Memory B cell (primary cell): Measurements from ENCODE around the gene MUC13.
"Not testable (repeated sequence)": the region's sequence is repeated elsewhere in the genome, so short reads cannot be mapped to it uniquely, and the experiment has no call there.

ENCODE experiments used
- ATAC-seq: fragments of 150-1000 bp; cut with Tn5 transposase; 2 replicates; pipeline ENCODE4 v1.10.0; 2021; ENCODE audit warnings: low read depth, mild to moderate bottlenecking, moderate library complexity
- DNase-seq, 2 donors: peaks; one replicate each; pipeline ENCODE4 v3.0.0; 2022; ENCODE audit warnings: low spot score in 2 of 2
- H3K27ac Mint-ChIP-seq: one replicate; pipeline ENCODE4 v1.8.0; 2022; ENCODE audit warnings: mild to moderate bottlenecking, moderate library complexity, mixed read lengths
- H3K27me3 Mint-ChIP-seq: one replicate; pipeline ENCODE4 v1.8.0; 2022; ENCODE audit warnings: mixed read lengths
- H3K36me3 Mint-ChIP-seq: one replicate; pipeline ENCODE4 v1.8.0; 2022; ENCODE audit warnings: mild to moderate bottlenecking, mixed read lengths
- H3K4me1 Mint-ChIP-seq: one replicate; pipeline ENCODE4 v1.8.0; 2022; ENCODE audit warnings: mixed read lengths
- H3K4me3 Mint-ChIP-seq: one replicate; pipeline ENCODE4 v1.8.0; 2022; ENCODE audit warnings: mild to moderate bottlenecking, moderate library complexity, mixed read lengths
- H3K9me3 Mint-ChIP-seq: one replicate; pipeline ENCODE4 v1.8.0; 2022; ENCODE audit warnings: mixed read lengths

Gene MUC13

GRCh38 chr3:124963755-124964154, 29.2 kb upstream of the MUC13 start:
- no peak overlapping the region for H3K4me3 Mint-ChIP-seq
- no peak for ATAC-seq
- H3K36me3 Mint-ChIP-seq, result no peaks in the 10 kb centered on the region
- no peaks in the 10 kb centered on the region for H3K9me3 Mint-ChIP-seq
- no peaks in the 10 kb centered on the region for H3K27me3 Mint-ChIP-seq
- no peak for DNase-seq
- no peak overlapping the region for H3K27ac Mint-ChIP-seq
- no peaks in the 10 kb centered on the region for H3K4me1 Mint-ChIP-seq

DNA sequence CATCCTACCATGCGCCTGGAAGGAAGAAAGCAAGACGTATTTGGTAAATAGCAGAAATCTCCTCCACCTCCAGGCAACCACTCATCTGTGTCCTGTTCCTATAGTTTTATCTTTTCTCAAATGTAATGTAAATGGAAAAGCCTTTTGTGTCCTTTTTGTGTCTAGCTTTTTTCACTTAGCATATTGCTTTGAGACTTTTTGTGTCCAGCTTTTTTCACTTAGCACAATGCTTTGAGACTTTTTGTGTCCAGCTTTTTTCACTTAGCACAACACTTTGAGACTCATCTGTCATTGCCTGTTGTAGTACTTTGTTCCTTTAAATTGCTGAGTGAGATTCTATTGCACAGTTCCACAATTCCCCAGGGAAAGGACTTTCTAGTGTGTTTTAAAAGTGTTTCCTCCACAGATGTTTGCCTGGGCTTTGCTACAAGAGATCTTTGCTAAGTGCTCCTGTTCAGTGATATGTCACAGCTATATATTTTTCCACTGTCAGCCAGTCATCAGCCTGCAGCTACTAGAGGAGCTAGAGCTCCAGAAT, 27.9 kb upstream of the MUC13 start:
- Mint-ChIP-seq H3K4me3 (no peak overlapping the region), H3K27me3 (no peaks in the 10 kb centered on the region), H3K36me3 (no peaks in the 10 kb centered on the region), H3K4me1 (no peaks in the 10 kb centered on the region), H3K9me3 (no peaks in the 10 kb centered on the region), H3K27ac (no peak overlapping the region)
- DNase-seq (no peak), ATAC-seq (no peak)

DNA sequence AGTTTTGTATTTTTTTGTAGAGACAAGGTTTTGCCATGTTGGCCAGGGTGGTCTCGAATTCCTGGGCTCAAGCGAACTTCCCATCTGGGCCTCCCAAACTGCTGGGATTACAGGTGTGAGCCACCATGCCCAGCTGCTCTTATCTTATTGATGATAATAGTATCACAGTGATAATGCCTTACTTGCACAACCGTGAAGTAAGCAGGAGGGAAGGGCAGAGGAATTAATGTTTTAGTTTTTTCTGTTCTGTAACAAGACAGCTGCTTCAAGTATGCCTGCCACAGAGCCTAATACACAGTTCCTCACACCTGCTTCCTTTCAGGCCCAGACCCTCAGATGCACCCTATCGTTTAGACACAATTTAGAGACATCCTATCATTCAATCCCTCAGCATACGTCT, 26.1 kb upstream of the MUC13 start:
- Mint-ChIP-seq H3K4me3 (no peak overlapping the region), H3K36me3 (peaks cover 3% of the 10 kb centered on the region), H3K4me1 (no peaks in the 10 kb centered on the region), H3K27me3 (peaks cover 3% of the 10 kb centered on the region), H3K27ac (no peak overlapping the region), H3K9me3 (no peaks in the 10 kb centered on the region)
- ATAC-seq (no peak), DNase-seq (no peak)

DNA sequence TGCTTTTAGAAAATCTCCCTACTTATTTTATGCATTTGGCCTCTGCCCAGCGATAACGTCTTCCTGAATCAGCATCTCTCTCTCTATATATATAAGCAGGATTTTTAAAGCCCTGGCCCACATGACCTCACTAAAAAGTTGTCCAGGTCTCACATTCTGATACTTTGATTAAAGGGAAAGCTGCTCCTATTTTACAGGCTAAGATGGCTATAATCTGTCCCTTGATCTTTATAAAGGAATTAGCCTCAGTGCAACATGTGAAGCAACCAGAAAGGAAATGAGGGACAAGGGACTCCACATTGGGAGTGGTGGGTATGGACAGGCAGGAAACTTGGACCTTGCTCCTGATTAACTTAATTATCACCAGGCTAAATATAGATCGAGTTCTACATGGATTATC, 25.6 kb upstream of the MUC13 start:
- no peak for ATAC-seq
- H3K36me3 Mint-ChIP-seq, result peaks cover 3% of the 10 kb centered on the region
- H3K4me3 Mint-ChIP-seq, result no peak overlapping the region
- H3K27ac Mint-ChIP-seq, result no peak overlapping the region
- H3K9me3 Mint-ChIP-seq, result no peaks in the 10 kb centered on the region
- peaks cover 3% of the 10 kb centered on the region for H3K27me3 Mint-ChIP-seq
- no peaks in the 10 kb centered on the region for H3K4me1 Mint-ChIP-seq
- DNase-seq, result no peak

- not testable (repeated sequence) for DNase-seq, H3K4me3 Mint-ChIP-seq, H3K9me3 Mint-ChIP-seq, ATAC-seq, H3K27me3 Mint-ChIP-seq, H3K27ac Mint-ChIP-seq, H3K4me1 Mint-ChIP-seq, H3K36me3 Mint-ChIP-seq
Measured at GRCh38 chr3:124957951-124958350, 23.4 kb upstream of the MUC13 start.

DNA sequence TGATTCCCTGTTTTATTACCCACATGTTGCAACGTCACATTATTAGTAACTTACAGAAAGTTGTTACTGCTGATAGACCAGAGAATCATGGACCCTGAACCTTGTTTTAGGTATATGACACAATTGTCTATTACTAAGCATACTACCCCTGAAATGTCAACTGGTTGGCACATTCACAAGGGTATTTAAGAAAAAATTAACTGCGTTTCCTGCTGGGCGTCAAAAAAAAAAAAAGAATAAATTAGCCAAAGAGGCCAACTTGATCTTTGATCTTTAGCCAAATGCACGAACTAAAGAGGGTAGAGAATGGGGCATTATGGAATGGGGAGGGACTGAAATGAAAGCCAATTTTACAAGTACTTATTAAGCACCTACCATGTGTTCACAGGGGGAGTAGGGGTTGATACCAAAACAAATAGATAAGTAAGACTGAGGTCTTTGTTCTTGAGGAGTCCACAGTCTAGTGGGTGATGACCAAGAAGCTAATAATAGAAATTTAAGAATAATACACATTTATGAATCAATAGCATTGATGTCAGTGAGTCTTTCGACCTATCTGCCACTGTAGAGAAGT, 17.8 kb upstream of the MUC13 start:
- DNase-seq (no peak), ATAC-seq (no peak)
- H3K9me3 Mint-ChIP-seq, result no peaks in the 10 kb centered on the region
- no peak overlapping the region for H3K27ac Mint-ChIP-seq
- H3K27me3 Mint-ChIP-seq, result peaks cover 3% of the 10 kb centered on the region
- H3K4me1 Mint-ChIP-seq, result no peaks in the 10 kb centered on the region
- peaks cover 3% of the 10 kb centered on the region for H3K36me3 Mint-ChIP-seq
- no peak overlapping the region for H3K4me3 Mint-ChIP-seq

- Mint-ChIP-seq H3K4me1 (no peaks in the 10 kb centered on the region), H3K9me3 (no peaks in the 10 kb centered on the region), H3K4me3 (no peak overlapping the region), H3K27ac (no peak overlapping the region), H3K36me3 (no peaks in the 10 kb centered on the region), H3K27me3 (peaks cover 2% of the 10 kb centered on the region)
- no peak for ATAC-seq
- no peak for DNase-seq
Measured at GRCh38 chr3:124951511-124952281, 17.1 kb upstream of the MUC13 start.

DNA sequence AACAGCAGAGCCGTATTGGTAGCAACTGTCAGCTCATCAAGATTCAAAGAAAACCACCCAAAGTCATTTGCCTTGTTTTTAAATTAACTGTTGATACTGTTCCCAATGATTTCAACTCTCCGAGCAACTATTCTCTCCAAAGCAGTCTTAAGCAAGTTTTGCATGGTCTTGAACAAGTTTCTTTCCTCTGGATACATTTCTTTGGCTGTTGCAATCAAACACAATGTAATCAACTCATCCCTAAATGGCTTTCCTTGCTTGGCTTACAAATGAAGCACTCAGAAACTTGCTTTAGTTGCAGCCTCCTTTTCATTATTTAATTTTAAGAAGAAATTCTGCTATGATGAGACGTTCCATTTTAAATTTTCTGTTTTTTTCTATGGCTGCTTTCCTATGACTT, 15.5 kb upstream of the MUC13 start:
- ATAC-seq (no peak), DNase-seq (no peak)
- Mint-ChIP-seq H3K9me3 (no peaks in the 10 kb centered on the region), H3K27ac (no peak overlapping the region), H3K36me3 (no peaks in the 10 kb centered on the region), H3K4me3 (no peak overlapping the region), H3K4me1 (no peaks in the 10 kb centered on the region), H3K27me3 (peaks cover 2% of the 10 kb centered on the region)

GRCh38 chr3:124942613-124943012, 8.1 kb upstream of the MUC13 start:
- H3K4me1 Mint-ChIP-seq, result no peaks in the 10 kb centered on the region
- no peak overlapping the region for H3K4me3 Mint-ChIP-seq
- peaks cover 6% of the 10 kb centered on the region for H3K27me3 Mint-ChIP-seq
- peaks cover 3% of the 10 kb centered on the region for H3K36me3 Mint-ChIP-seq
- ATAC-seq (no peak), DNase-seq (no peak)
- no peak overlapping the region for H3K27ac Mint-ChIP-seq
- no peaks in the 10 kb centered on the region for H3K9me3 Mint-ChIP-seq

DNA sequence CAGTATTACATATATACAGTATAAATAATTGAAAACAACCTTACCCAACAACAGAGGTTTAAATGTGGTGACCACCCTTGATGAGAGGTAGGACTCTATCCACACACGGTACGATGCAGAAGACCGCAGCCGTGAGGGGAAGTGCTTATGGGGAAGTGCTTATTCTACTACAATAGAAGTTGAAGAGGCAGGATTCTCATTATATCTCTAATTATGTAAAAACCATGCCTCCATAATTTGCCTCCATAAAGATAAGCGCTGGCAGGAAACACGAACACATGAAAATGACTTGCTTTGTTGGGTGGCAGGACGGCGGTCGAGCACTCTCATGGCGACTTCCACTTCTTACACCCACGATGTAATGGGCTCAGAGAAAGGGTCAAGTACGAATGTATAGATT, 7.2 kb upstream of the MUC13 start:
- ATAC-seq, result peak; percentile 34
- Mint-ChIP-seq H3K4me3 (no peak overlapping the region), H3K9me3 (peaks cover 2% of the 10 kb centered on the region), H3K27ac (no peak overlapping the region), H3K36me3 (peaks cover 3% of the 10 kb centered on the region), H3K27me3 (peaks cover 6% of the 10 kb centered on the region), H3K4me1 (no peaks in the 10 kb centered on the region)
- no peak for DNase-seq

DNA sequence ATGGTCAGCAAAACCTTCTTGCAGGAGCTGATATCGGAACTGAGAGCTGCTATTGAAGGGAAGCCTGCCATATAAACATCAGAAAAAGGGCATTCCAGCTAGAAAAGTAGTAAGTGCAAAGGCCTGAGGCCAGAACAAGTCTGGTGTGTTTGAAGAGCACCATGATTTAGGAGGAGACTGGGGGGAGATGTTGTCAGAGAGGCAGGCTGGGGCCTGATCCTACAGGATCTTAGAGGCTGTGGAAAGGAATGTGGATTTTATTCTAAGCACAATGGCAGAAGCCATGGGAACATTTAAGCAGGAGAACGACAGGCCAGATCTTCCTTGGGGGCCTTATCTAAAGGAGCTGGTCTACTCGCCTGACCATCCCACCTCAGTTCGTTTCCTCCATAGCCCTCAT, 5.1 kb upstream of the MUC13 start:
- H3K27ac Mint-ChIP-seq, result no peak overlapping the region
- peaks cover 4% of the 10 kb centered on the region for H3K27me3 Mint-ChIP-seq

DNA sequence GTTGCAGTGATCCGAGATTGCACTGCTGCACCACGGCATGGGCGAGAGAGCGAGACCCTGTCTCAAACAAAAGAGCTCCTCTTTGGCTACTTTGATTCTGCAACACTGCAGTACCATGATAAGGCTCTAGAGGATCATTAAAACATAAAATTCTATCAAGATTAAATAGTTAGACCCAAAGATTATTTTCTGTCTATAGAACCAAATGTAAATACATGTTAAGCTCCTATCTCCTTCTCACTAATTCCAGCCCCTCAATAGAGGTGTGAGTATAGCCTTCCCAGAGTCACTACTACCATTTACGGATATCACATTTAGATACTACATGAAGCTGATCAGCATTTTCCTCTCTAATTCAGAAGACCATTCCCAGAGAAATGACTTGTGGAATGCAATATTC, 4.3 kb upstream of the MUC13 start:
- ATAC-seq, result no peak

More for the DNA sequence above, 5.1 kb upstream of the MUC13 start:
- Mint-ChIP-seq H3K36me3 (peaks cover under 1% of the 10 kb centered on the region), H3K4me1 (no peaks in the 10 kb centered on the region), H3K9me3 (peaks cover 2% of the 10 kb centered on the region), H3K4me3 (no peak overlapping the region)
- ATAC-seq, result no peak
- no peak for DNase-seq

GRCh38 chr3:124937049-124937448, 2.5 kb upstream of the MUC13 start:
- no peak for ATAC-seq
- Mint-ChIP-seq H3K4me3 (no peak overlapping the region), H3K36me3 (no peaks in the 10 kb centered on the region)

More for the DNA sequence above, 4.3 kb upstream of the MUC13 start:
- Mint-ChIP-seq H3K9me3 (peaks cover 2% of the 10 kb centered on the region), H3K36me3 (no peaks in the 10 kb centered on the region), H3K4me3 (no peak overlapping the region), H3K4me1 (no peaks in the 10 kb centered on the region), H3K27me3 (peaks cover 5% of the 10 kb centered on the region), H3K27ac (no peak overlapping the region)
- DNase-seq, result no peak

DNA sequence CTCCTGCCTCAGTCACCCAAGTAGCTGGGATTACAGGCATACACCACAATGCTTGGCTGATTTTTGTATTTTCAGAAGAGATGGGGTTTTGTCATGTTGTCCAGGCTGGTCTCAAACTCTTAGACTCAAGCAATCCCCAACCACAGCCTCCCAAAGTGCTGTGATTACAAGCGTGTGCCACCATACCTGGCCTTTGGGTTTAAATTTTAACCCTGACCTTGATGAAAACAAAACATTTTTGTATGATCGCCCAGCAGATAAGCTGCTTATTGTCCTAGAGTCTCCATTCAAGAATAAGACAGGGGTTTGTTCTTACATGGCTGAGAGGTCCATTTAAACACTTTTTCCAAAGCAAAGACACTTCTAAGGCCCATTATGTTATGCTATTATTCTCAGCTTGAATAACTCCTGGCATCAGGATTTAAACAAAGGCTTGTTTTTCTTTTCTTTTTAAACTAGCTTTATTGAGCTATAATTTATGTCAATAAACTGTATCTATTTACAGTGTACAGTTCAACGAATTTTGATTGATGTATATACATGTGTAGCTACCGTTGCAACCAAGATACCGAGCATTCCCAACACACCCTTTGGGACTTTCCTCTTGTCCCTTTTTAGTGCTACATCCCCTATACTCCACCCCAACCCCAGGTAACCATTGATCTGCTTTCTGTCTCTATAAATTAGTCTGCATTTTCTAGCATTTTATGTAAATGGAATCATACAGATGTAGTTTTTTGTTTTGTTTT, 1.4 kb upstream of the MUC13 start:
- DNase-seq (no peak), ATAC-seq (no peak)
- H3K9me3 Mint-ChIP-seq, result peaks cover 2% of the 10 kb centered on the region
- no peak overlapping the region for H3K27ac Mint-ChIP-seq
- no peaks in the 10 kb centered on the region for H3K4me1 Mint-ChIP-seq
- H3K36me3 Mint-ChIP-seq, result no peaks in the 10 kb centered on the region
- H3K27me3 Mint-ChIP-seq, result peaks cover 5% of the 10 kb centered on the region
- no peak overlapping the region for H3K4me3 Mint-ChIP-seq

More at GRCh38 chr3:124937049-124937448, 2.5 kb upstream of the MUC13 start:
- Mint-ChIP-seq H3K27ac (no peak overlapping the region), H3K27me3 (peaks cover 5% of the 10 kb centered on the region), H3K9me3 (peaks cover 2% of the 10 kb centered on the region), H3K4me1 (no peaks in the 10 kb centered on the region)
- DNase-seq, result no peak
